H1 (cell line): Measurements from ENCODE around the gene PRDM15. TPM values are rescaled to one million over a fixed set of nuclear protein-coding genes. Genes with fewer than 3 reads are reported as not detected.

ENCODE experiments used
- KDM4A ChIP-seq: IDR thresholded peaks from one replicate; pipeline ENCODE4 v1.7.1; 2012; ENCODE audit warnings: low read depth, mild to moderate bottlenecking, moderate library complexity, low read length, inconsistent platforms; ENCODE audit not compliant: severe bottlenecking
- SP4 ChIP-seq: IDR thresholded peaks from 2 replicates; pipeline ENCODE4 v1.6.1; 2012; ENCODE audit warnings: low read length, inconsistent platforms
- polyA plus RNA-seq, 7 experiments: library from polyadenylated mRNA; depleted of rRNA in 3 of 7; stranded (reverse) in 5 of 7; unstranded in 2 of 7; fragments of >200 nt in 5 of 7; fragments of 200-250 nt in 2 of 7; gene quantifications; 1 replicate in 5 of 7; 2 replicates in 1 of 7; 4 replicates in 1 of 7; pipeline versions ENCODE4 v1.2.1 to v1.2.3, GENCODE V29; 2011 to 2013; ENCODE audit warnings: missing spikeins in 2 of 7, mixed read lengths in 2 of 7
- total RNA-seq: library from RNA; stranded (reverse); fragmentation: NEBNext Ultra II Directional; extraction: Animal tissue kit (Norgen Biotek cat#: 25700); gene quantifications from 2 replicates; pipeline ENCODE4 v1.2.1, GENCODE V29; 2021

PRDM15 gene
- total and polyA plus RNA-seq, 2 of the 8 experiments (the other 6 are each of a cell fraction or from before 2014, with no cell fraction given): 9.7 to 10.5 TPM

- TF ChIP-seq KDM4A (no peak), SP4 (no peak)
Measured at GRCh38 chr21:41891132-41891531, 12.0 kb upstream of the PRDM15 start (continued).
